Measurements from ENCODE around the gene SDK1. TPM values are rescaled to one million over a fixed set of nuclear protein-coding genes. Genes with fewer than 3 reads are reported as not detected.

SDK1 gene
- total and polyA plus RNA-seq, 2 experiments from 2014 or later = not detected

GRCh38 chr7:3862774-3863173 is 561.7 kb downstream of the SDK1 start:
- no peaks in the 10 kb centered on the region for H3K4me1 ChIP-seq (ENCODE audit: insufficient read depth)
- TF ChIP-seq EZH2phosphoT487 (IDR thresholded peaks at IDR 0.05; ENCODE audit: insufficient read depth, low read depth) (no peak), EZH2 (IDR thresholded peaks at IDR 0.05; ENCODE audit: insufficient read depth, poor library complexity, severe bottlenecking) (no peak)
- no peaks in the 10 kb centered on the region for H3F3A ChIP-seq (ENCODE audit: insufficient read depth)
- WGBS, 2 experiments (ENCODE audit: low coverage in 1 of 2, low lambda C conversion rate in 2 of 2, missing lambda C conversion rate in 2 of 2) = 49 to 61% methylated on average over 4 of the region's 4 CpGs
- H3K27me3 ChIP-seq (replicated peaks; ENCODE audit: insufficient read depth) = no peaks in the 10 kb centered on the region
- no peaks in the 10 kb centered on the region for H3K79me2 ChIP-seq (ENCODE audit: insufficient read depth)
- no peak overlapping the region for H3K4me2 ChIP-seq (ENCODE audit: unreplicated experiment)
- DNase-seq = no peak
- H3K9me3 ChIP-seq (ENCODE audit: low read depth) = no peaks in the 10 kb centered on the region
- in situ Hi-C loops (cut with MboI) = no loop called here
- no peak overlapping the region for H3K9ac ChIP-seq
- H3K36me3 ChIP-seq (ENCODE audit: low read depth) = no peaks in the 10 kb centered on the region
- no peak overlapping the region for H3K4me3 ChIP-seq
- no peaks in the 10 kb centered on the region for H4K20me1 ChIP-seq (ENCODE audit: insufficient read depth)
- no peaks in the 10 kb centered on the region for H3K9me2 ChIP-seq (ENCODE audit: insufficient read depth)
- no peak overlapping the region for H2AFZ ChIP-seq
- H3K27ac ChIP-seq = no peak overlapping the region

DNA sequence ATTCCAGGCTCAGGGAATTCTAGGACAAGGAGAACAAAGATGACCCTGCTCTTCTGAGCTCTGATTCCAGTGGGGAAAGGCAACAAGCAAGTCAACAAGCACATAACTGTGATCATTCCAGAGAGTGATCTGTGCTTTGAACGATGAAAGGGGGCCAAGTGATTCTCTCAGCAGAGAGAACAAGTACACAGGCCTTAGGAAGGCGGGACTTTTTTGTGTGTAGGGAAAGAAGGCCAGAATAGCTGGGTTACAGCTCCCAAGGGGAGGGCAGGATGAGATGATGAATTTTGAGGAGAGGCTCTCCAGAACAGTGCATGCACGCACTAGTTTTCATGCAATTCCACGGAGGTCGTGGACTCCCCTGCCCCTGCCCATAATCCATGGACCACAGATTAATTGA is 565.2 kb downstream of the SDK1 start:
- no peaks in the 10 kb centered on the region for H3K4me1 ChIP-seq (ENCODE audit: insufficient read depth)
- in situ Hi-C loops (cut with MboI) = no loop called here
- no peak for DNase-seq

DNA sequence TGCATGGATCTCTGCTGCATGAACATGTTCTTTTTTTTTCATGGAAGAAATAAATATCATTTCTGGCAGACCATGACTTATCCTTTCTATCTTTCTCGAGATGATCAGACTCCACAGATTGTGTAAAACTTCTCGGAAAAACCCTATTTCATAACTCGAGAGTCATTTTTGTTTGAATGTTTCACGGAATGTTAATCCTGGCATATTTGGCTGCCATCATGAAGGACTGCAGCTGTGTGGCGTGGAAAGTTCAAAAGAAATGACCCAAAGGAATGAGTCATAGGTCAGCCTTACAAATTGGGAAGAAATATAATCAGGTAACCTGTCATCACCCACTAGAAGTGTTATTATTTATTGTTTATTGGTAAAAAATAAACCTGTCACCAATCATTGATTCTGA is 566.8 kb downstream of the SDK1 start:
- Histone ChIP-seq H3K27me3 (replicated peaks; ENCODE audit: insufficient read depth) (no peaks in the 10 kb centered on the region), H3K36me3 (ENCODE audit: low read depth) (no peaks in the 10 kb centered on the region), H3K79me2 (ENCODE audit: insufficient read depth) (no peaks in the 10 kb centered on the region), H3K4me2 (ENCODE audit: unreplicated experiment) (no peak overlapping the region), H3K4me3 (no peak overlapping the region), H3K27ac (no peak overlapping the region), H4K20me1 (ENCODE audit: insufficient read depth) (no peaks in the 10 kb centered on the region), H3K9me3 (ENCODE audit: low read depth) (no peaks in the 10 kb centered on the region), H3K9me2 (ENCODE audit: insufficient read depth) (no peaks in the 10 kb centered on the region), H3K4me1 (ENCODE audit: insufficient read depth) (no peaks in the 10 kb centered on the region), H3F3A (ENCODE audit: insufficient read depth) (no peaks in the 10 kb centered on the region), H2AFZ (no peak overlapping the region), H3K9ac (no peak overlapping the region)
- TF ChIP-seq EZH2 (IDR thresholded peaks at IDR 0.05; ENCODE audit: insufficient read depth, poor library complexity, severe bottlenecking) (no peak), EZH2phosphoT487 (IDR thresholded peaks at IDR 0.05; ENCODE audit: insufficient read depth, low read depth) (no peak)
- in situ Hi-C loops (cut with MboI) = no loop called here
- DNase-seq = no peak
- 4 to 5% methylated on average over 5 of the region's 5 CpGs for WGBS, 2 experiments (ENCODE audit: low coverage in 1 of 2, low lambda C conversion rate in 2 of 2, missing lambda C conversion rate in 2 of 2)

More for the DNA sequence above, 565.2 kb downstream of the SDK1 start:
- Histone ChIP-seq H3K9me3 (ENCODE audit: low read depth) (no peaks in the 10 kb centered on the region), H3K4me2 (ENCODE audit: unreplicated experiment) (no peak overlapping the region), H3K36me3 (ENCODE audit: low read depth) (no peaks in the 10 kb centered on the region), H4K20me1 (ENCODE audit: insufficient read depth) (no peaks in the 10 kb centered on the region), H3K9me2 (ENCODE audit: insufficient read depth) (no peaks in the 10 kb centered on the region), H3K9ac (no peak overlapping the region), H2AFZ (no peak overlapping the region), H3K79me2 (ENCODE audit: insufficient read depth) (no peaks in the 10 kb centered on the region), H3K27me3 (replicated peaks; ENCODE audit: insufficient read depth) (no peaks in the 10 kb centered on the region), H3F3A (ENCODE audit: insufficient read depth) (no peaks in the 10 kb centered on the region), H3K4me3 (no peak overlapping the region), H3K27ac (no peak overlapping the region)
- 0 to 5% methylated on average over 5 of the region's 5 CpGs for WGBS, 2 experiments (ENCODE audit: low coverage in 1 of 2, low lambda C conversion rate in 2 of 2, missing lambda C conversion rate in 2 of 2)
- TF ChIP-seq EZH2 (IDR thresholded peaks at IDR 0.05; ENCODE audit: insufficient read depth, poor library complexity, severe bottlenecking) (no peak), EZH2phosphoT487 (IDR thresholded peaks at IDR 0.05; ENCODE audit: insufficient read depth, low read depth) (no peak)

- in situ Hi-C loops (cut with MboI) = loop anchor here (25.0 kb wide), 1 partner anchor 992 kb away; no protein-coding TSS in a partner anchor
- H3K79me2 ChIP-seq (ENCODE audit: insufficient read depth) = no peaks in the 10 kb centered on the region
- H3K4me1 ChIP-seq (ENCODE audit: insufficient read depth) = no peaks in the 10 kb centered on the region
- H4K20me1 ChIP-seq (ENCODE audit: insufficient read depth) = no peaks in the 10 kb centered on the region
- H2AFZ ChIP-seq = no peak overlapping the region
- H3K27me3 ChIP-seq (replicated peaks; ENCODE audit: insufficient read depth) = no peaks in the 10 kb centered on the region
- no peak for DNase-seq
- H3K9me3 ChIP-seq (ENCODE audit: low read depth) = no peaks in the 10 kb centered on the region
- H3K9ac ChIP-seq = no peak overlapping the region
- no peak overlapping the region for H3K4me3 ChIP-seq
- no peaks in the 10 kb centered on the region for H3K36me3 ChIP-seq (ENCODE audit: low read depth)
- WGBS, 2 experiments (ENCODE audit: low coverage in 1 of 2, low lambda C conversion rate in 2 of 2, missing lambda C conversion rate in 2 of 2) = 55 to 56% methylated on average over 14 of the region's 14 CpGs
- TF ChIP-seq EZH2 (IDR thresholded peaks at IDR 0.05; ENCODE audit: insufficient read depth, poor library complexity, severe bottlenecking) (no peak), EZH2phosphoT487 (IDR thresholded peaks at IDR 0.05; ENCODE audit: insufficient read depth, low read depth) (no peak)
- H3F3A ChIP-seq (ENCODE audit: insufficient read depth) = no peaks in the 10 kb centered on the region
- no peak overlapping the region for H3K27ac ChIP-seq
- H3K4me2 ChIP-seq (ENCODE audit: unreplicated experiment) = no peak overlapping the region
- no peaks in the 10 kb centered on the region for H3K9me2 ChIP-seq (ENCODE audit: insufficient read depth)
Measured at GRCh38 chr7:3879355-3880075, 578.5 kb downstream of the SDK1 start.

Data from GM23248 (cell line).